HepG2 (cell line): ENCODE measurements around the gene TBC1D2B. TPM values are rescaled to one million over a fixed set of nuclear protein-coding genes. Genes with fewer than 3 reads are reported as not detected.

ENCODE experiments used
- ATAC-seq: fragments of 200-7000 bp; cut with Tn5 transposase; 3 replicates; pipeline ENCODE4 v1.9.1; 2020; ENCODE audit warnings: mild to moderate bottlenecking, moderate library complexity
- BruUV-seq: library from RNA; stranded (reverse); fragments of 400-500 nt; replicated peaks from 2 replicates; lab custom pipeline; 2021; lab: Mats Ljungman, UMichigan
- CTCF ChIA-PET: fragments of 300-600 bp; formaldehyde crosslinking; extraction: SDS; loops from one replicate; lab custom pipeline; 2021; ENCODE audit warnings: low total read pairs, inconsistent platforms, low intra/inter-chr PET ratio; lab: Yijun Ruan, JAX
- POLR2A ChIA-PET: fragments of 350-600 bp; sonication (Branson Sonifier 250); formaldehyde crosslinking; loops from one replicate; lab custom pipeline; 2020; ENCODE audit warnings: antibody characterized with exemption, inconsistent platforms; lab: Yijun Ruan, JAX
- DNase-seq: peaks from one replicate; pipeline ENCODE4 v3.0.0-alpha.2; 2015; ENCODE audit warnings: low spot score
- FAIRE-seq: peaks from 3 replicates; lab custom pipeline; 2011; peaks lifted over from hg19 to GRCh38; lab: Jason Lieb, UNC
- H2AFZ ChIP-seq: one replicate; pipeline ENCODE4 v1.6.1; 2011; ENCODE audit warnings: low read length, inconsistent platforms
- H3K27ac ChIP-seq: fragments of 300-600 bp; 3 replicates; pipeline ENCODE4 v1.8.0; 2011; ENCODE audit warnings: mixed run types, mild to moderate bottlenecking, mixed read lengths, low read length, inconsistent platforms; ENCODE audit not compliant: insufficient read depth; ENCODE audit errors: extremely low read length
- H3K27me3 ChIP-seq, 2 experiments: fragments of 200-600 bp in 1 of 2; 2 replicates in 1 of 2; 3 replicates in 1 of 2; pipeline versions ENCODE4 v1.6.0 to v1.8.0; 2011; ENCODE audit warnings: low read length in 2 of 2, mild to moderate bottlenecking in 2 of 2, moderate library complexity in 2 of 2, inconsistent platforms in 1 of 2; ENCODE audit not compliant: insufficient read depth in 2 of 2, control insufficient read depth in 1 of 2
- H3K36me3 ChIP-seq, 2 experiments: fragments of 200-600 bp in 1 of 2; replicated peaks in 1 of 2; 2 replicates in 1 of 2; 3 replicates in 1 of 2; pipeline versions ENCODE4 v1.5.1 to v1.8.0; 2011; ENCODE audit warnings: low read length in 2 of 2, inconsistent platforms in 1 of 2; ENCODE audit not compliant: insufficient read depth in 2 of 2, control insufficient read depth in 1 of 2
- H3K4me1 ChIP-seq: 2 replicates; pipeline ENCODE4 v1.5.1; 2012; ENCODE audit warnings: low read length, inconsistent platforms; ENCODE audit not compliant: insufficient read depth
- H3K4me2 ChIP-seq: 2 replicates; pipeline ENCODE4 v1.6.0; 2011; ENCODE audit warnings: low read depth, low read length, inconsistent platforms
- H3K4me3 ChIP-seq, 3 experiments: fragments of 200-600 bp in 1 of 3; sonication (generic), shearing (Covaris generic) in 1 of 3; replicated peaks in 1 of 3; 2 replicates each; pipeline ENCODE4 v1.5.1; 2011 to 2016; ENCODE audit warnings: low read length in 3 of 3, inconsistent platforms in 2 of 3, low read depth in 2 of 3, mild to moderate bottlenecking in 2 of 3, control low read depth in 1 of 3, mixed read lengths in 1 of 3; ENCODE audit not compliant: insufficient read depth in 1 of 3
- H3K79me2 ChIP-seq: one replicate; pipeline ENCODE4 v1.6.1; 2011; ENCODE audit warnings: low read length, inconsistent platforms; ENCODE audit not compliant: insufficient read depth
- H3K9ac ChIP-seq: 2 replicates; pipeline ENCODE4 v1.6.0; 2011; ENCODE audit warnings: mild to moderate bottlenecking, low read depth, low read length, inconsistent platforms; ENCODE audit not compliant: insufficient read depth
- H3K9me3 ChIP-seq: 2 replicates; pipeline ENCODE4 v1.5.1; 2012; ENCODE audit warnings: mild to moderate bottlenecking, low read length
- H4K20me1 ChIP-seq: 2 replicates; pipeline ENCODE4 v1.6.0; 2011; ENCODE audit warnings: inconsistent platforms, mild to moderate bottlenecking, low read length, moderate library complexity; ENCODE audit not compliant: insufficient read depth
- CREM ChIP-seq, 2 experiments: sonication (generic) in 1 of 2; formaldehyde crosslinking in 1 of 2; IDR thresholded peaks; 2 replicates each; pipeline versions ENCODE4 v1.4.0 to v1.6.1; 2016 to 2020; ENCODE audit warnings: antibody characterized with exemption in 1 of 2, mild to moderate bottlenecking in 1 of 2, missing genetic modification reagents in 1 of 2
- HDAC6 ChIP-seq: fragments of 200-600 bp; sonication (generic); IDR thresholded peaks from 2 replicates; pipeline ENCODE4 v1.7.0; 2017; ENCODE audit warnings: mild to moderate bottlenecking, antibody characterized with exemption, low read length, low read depth
- HMG20A ChIP-seq: IDR thresholded peaks from 2 replicates; pipeline ENCODE4 v1.6.1; 2016; ENCODE audit warnings: borderline replicate concordance
- HNRNPL ChIP-seq: fragments of 200-400 bp; formaldehyde crosslinking; IDR thresholded peaks from 2 replicates; pipeline ENCODE4 v1.6.1; 2017; ENCODE audit warnings: mild to moderate bottlenecking, low read depth, low read length
- POLR2A ChIP-seq, 2 experiments: IDR thresholded peaks; 2 replicates each; pipeline ENCODE4 v1.6.1; 2011; ENCODE audit warnings: low read depth in 2 of 2, low read length in 2 of 2, mild to moderate bottlenecking in 1 of 2, moderate library complexity in 1 of 2; ENCODE audit not compliant: insufficient read depth in 1 of 2
- SCMH1 ChIP-seq: sonication (generic); formaldehyde crosslinking; IDR thresholded peaks from 2 replicates; pipeline ENCODE4 v1.9.0; 2021; ENCODE audit warnings: missing genetic modification reagents, mild to moderate bottlenecking, borderline replicate concordance
- ZNF101 ChIP-seq: sonication (generic); formaldehyde crosslinking; IDR thresholded peaks from 2 replicates; pipeline ENCODE4 v1.4.0; 2020; ENCODE audit warnings: mild to moderate bottlenecking, low read depth, missing genetic modification reagents, borderline replicate concordance
- ZNF138 ChIP-seq: sonication (generic); formaldehyde crosslinking; IDR thresholded peaks from 2 replicates; pipeline ENCODE4 v1.5.0; 2020; ENCODE audit warnings: mild to moderate bottlenecking, low read depth, missing genetic modification reagents
- ZNF775 ChIP-seq: sonication (generic); formaldehyde crosslinking; IDR thresholded peaks from 2 replicates; pipeline ENCODE4 v1.4.0; 2020; ENCODE audit warnings: missing genetic modification reagents, mild to moderate bottlenecking, moderate library complexity, borderline replicate concordance
- WGBS: methylation state at CpG from one replicate; pipeline ENCODE4 v1.1.6; 2017; ENCODE audit warnings: low lambda C conversion rate; 5-methylcytosine and 5-hydroxymethylcytosine counted together
- in situ Hi-C: cut with HindIII; loops from 2 replicates; pipeline ENCODE4 v1.10.0; 2017; ENCODE audit warnings: low pct_unique_long_range_greater_than_20kb; ENCODE audit not compliant: extremely low pct_ligation_motif_present
- intact Hi-C: fragments of 100-400 bp; cut with micrococcal nuclease; formaldehyde crosslinking; loops from one replicate; pipeline ENCODE4 v1.10.0; 2022; ENCODE audit not compliant: unreplicated experiment
- polyA plus RNA-seq, 8 experiments: library from polyadenylated mRNA; depleted of rRNA in 3 of 8; stranded (reverse) in 7 of 8; unstranded in 1 of 8; fragments of >200 nt; fragmentation: Illumina TruSeq in 4 of 8; extraction: Trizol in 4 of 8; gene quantifications; 2 replicates each; pipeline versions ENCODE4 v1.2.1 to v1.2.3, GENCODE V29; 2011 to 2016; ENCODE audit warnings: low read depth in 4 of 8, missing spikeins in 1 of 8, mixed read lengths in 1 of 8; ENCODE audit not compliant: insufficient read depth in 1 of 8
- total RNA-seq, 5 experiments: library from RNA; depleted of rRNA; stranded (reverse); fragments of >200 nt; fragmentation: Illumina TruSeq; extraction: Trizol; gene quantifications; 2 replicates each; pipeline ENCODE4 v1.2.3, GENCODE V29; 2016; ENCODE audit warnings: low read depth in 1 of 5

The TBC1D2B gene
- total and polyA plus RNA-seq, 2 of the 13 experiments (the other 11 are each of a cell fraction or from before 2014, with no cell fraction given): 10.1 to 14.4 TPM

DNA sequence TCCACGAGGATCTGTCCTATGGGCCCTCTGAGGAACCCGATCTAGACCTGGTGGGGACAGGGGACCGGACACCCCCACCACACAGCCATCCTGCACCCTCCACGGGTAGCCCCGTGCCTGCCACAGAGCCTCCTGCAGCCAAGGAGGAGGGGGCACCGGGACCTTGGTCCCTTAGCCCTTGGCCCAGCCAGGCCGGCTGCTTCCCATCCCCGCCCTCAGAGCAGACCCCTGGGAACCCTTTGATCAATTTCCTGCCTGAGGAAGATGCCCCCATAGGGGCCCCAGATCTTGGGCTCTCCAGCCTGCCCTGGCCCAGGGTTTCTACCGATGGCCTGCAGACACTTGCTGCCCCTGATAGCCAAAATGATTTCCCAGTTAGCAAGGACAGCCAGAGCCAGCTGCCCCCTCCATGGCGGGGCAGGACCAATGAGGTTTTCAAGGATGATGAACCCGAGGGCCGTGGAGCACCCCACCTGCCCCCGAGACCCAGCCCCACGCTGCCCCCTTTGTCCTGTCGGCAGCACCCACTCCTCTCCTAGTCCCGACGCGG lies 91.5 kb downstream of the TBC1D2B start (continued):
- TF ChIP-seq SCMH1 (no peak), HDAC6 (no peak)

GRCh38 chr15:77985031-77985930 lies 92.2 kb downstream of the TBC1D2B start:
- no peaks in the 10 kb centered on the region for H3K79me2 ChIP-seq
- H3K4me3 ChIP-seq: no peak overlapping the region
- POLR2A ChIA-PET: no interaction called here
- peaks cover 22% of the 10 kb centered on the region for H3K4me1 ChIP-seq
- H3K9me3 ChIP-seq: no peaks in the 10 kb centered on the region
- no TSS peak for BruUV-seq
- H2AFZ ChIP-seq: no peak overlapping the region
- ATAC-seq (no peak), FAIRE-seq (no peak), DNase-seq (no peak)
- no peaks in the 10 kb centered on the region for H3K36me3 ChIP-seq
- 82% methylated on average over 7 of the region's 23 CpGs for WGBS
- TF ChIP-seq POLR2A (IDR thresholded peaks at IDR 0.05; ENCODE audit: insufficient read depth in 1 of 2, low read depth in 2 of 2, low read length in 2 of 2) (no peak), ZNF101 (CRISPR knock-in tag) (no peak), HMG20A (CRISPR knock-in tag) (no peak), CREM (IDR thresholded peaks at IDR 0.05) (no peak), CREM (CRISPR knock-in tag; IDR thresholded peaks at IDR 0.05) (no peak), ZNF138 (no peak), ZNF775 (CRISPR knock-in tag) (no peak), HNRNPL (peak; percentile 94)
- H3K4me2 ChIP-seq: no peak overlapping the region
- intact Hi-C loops: no loop called here
- CTCF ChIA-PET: no interaction called here
- no peak overlapping the region for H3K9ac ChIP-seq
- no peak overlapping the region for H3K27ac ChIP-seq
- no peaks in the 10 kb centered on the region for H4K20me1 ChIP-seq
- in situ Hi-C loops: loop anchor here (5.0 kb wide), 1 partner anchor 777 kb away; no protein-coding TSS in a partner anchor
- H3K27me3 ChIP-seq: peaks cover 3 to 8% of the 10 kb centered on the region in 2 experiments; a peak in 1 of 5 replicates
